Suprapubic skin (tissue), 3 donors: ENCODE measurements around the gene BCAN.

Experiments
- CTCF ChIP-seq, 2 donors: fragments of 200-600 bp in 1 of 2; fragments of 450-650 bp in 1 of 2; sonication (generic) in 1 of 2; IDR thresholded peaks; one replicate each; pipeline ENCODE4 v1.5.1; 2016 to 2019; ENCODE audit warnings: antibody characterized with exemption in 2 of 2, mild to moderate bottlenecking in 1 of 2, moderate library complexity in 1 of 2
- EP300 ChIP-seq: sonication (generic); formaldehyde crosslinking; IDR thresholded peaks from one replicate; pipeline ENCODE4 v1.6.1; 2017; ENCODE audit warnings: antibody characterized with exemption
- POLR2A ChIP-seq, 2 donors: fragments of 450-650 bp; IDR thresholded peaks; one replicate each; pipeline ENCODE4 v1.6.1; 2017; ENCODE audit warnings: antibody characterized with exemption in 2 of 2, mild to moderate bottlenecking in 2 of 2, moderate library complexity in 2 of 2

GRCh38 chr1:156676820-156677615 is 35.1 kb downstream of the BCAN start, which contains the start of gene NES:
- TF ChIP-seq CTCF (IDR thresholded peaks at IDR 0.05) (no peak), EP300 (no peak), POLR2A (IDR thresholded peaks at IDR 0.05) (no peak)
